IPS-15b (cell line): ENCODE measurements around the gene KLLN.
"Not testable (repeated sequence)": the region's sequence is repeated elsewhere in the genome, so short reads cannot be mapped to it uniquely, and the experiment has no call there.

Source experiments
- H3K27me3 ChIP-seq: one replicate; pipeline ENCODE4 v1.6.1; 2013; ENCODE audit warnings: low read length; ENCODE audit not compliant: control insufficient read depth, insufficient read depth
- H3K36me3 ChIP-seq: one replicate; pipeline ENCODE4 v1.6.1; 2013; ENCODE audit warnings: low read length; ENCODE audit not compliant: control insufficient read depth, insufficient read depth
- H3K4me1 ChIP-seq: one replicate; pipeline ENCODE4 v1.6.1; 2013; ENCODE audit warnings: mild to moderate bottlenecking, low read length; ENCODE audit not compliant: control insufficient read depth, insufficient read depth
- H3K4me3 ChIP-seq: one replicate; pipeline ENCODE4 v1.5.1; 2013; ENCODE audit warnings: low read depth, low read length
- H3K9ac ChIP-seq: one replicate; pipeline ENCODE4 v1.6.1; 2013; ENCODE audit warnings: low read depth, mild to moderate bottlenecking, low read length
- H3K9me3 ChIP-seq: one replicate; pipeline ENCODE4 v1.6.1; 2013; ENCODE audit warnings: mild to moderate bottlenecking, low read length; ENCODE audit not compliant: control insufficient read depth, insufficient read depth

The KLLN gene, protein sequence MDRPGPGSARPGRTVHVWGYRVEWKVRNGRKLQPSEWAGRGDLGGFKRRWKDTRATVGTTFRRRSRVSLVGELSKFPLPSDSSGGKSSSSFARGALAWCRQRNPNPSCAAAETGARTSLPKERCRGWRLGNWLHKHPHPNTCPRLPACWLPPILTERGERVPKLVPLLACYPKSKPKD

DNA sequence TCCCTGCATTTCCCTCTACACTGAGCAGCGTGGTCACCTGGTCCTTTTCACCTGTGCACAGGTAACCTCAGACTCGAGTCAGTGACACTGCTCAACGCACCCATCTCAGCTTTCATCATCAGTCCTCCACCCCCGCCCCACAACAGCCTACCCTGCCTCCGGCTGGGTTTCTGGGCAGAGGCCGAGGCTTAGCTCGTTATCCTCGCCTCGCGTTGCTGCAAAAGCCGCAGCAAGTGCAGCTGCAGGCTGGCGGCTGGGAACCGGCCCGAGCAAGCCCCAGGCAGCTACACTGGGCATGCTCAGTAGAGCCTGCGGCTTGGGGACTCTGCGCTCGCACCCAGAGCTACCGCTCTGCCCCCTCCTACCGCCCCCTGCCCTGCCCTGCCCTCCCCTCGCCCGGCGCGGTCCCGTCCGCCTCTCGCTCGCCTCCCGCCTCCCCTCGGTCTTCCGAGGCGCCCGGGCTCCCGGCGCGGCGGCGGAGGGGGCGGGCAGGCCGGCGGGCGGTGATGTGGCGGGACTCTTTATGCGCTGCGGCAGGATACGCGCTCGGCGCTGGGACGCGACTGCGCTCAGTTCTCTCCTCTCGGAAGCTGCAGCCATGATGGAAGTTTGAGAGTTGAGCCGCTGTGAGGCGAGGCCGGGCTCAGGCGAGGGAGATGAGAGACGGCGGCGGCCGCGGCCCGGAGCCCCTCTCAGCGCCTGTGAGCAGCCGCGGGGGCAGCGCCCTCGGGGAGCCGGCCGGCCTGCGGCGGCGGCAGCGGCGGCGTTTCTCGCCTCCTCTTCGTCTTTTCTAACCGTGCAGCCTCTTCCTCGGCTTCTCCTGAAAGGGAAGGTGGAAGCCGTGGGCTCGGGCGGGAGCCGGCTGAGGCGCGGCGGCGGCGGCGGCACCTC is at the start of gene KLLN, which contains the start of gene PTEN:
Gene KLLN, minus strand, starts transcription at position 481 of the 891 bp plus-strand sequence. CDS start 1,046 bp downstream, outside the sequence.
Gene PTEN, plus strand, starts transcription at position 573 of the 891 bp plus-strand sequence. CDS start 845 bp downstream, outside the sequence.
- Histone ChIP-seq H3K4me1 (peaks cover 12% of the 10 kb centered on the region), H3K4me3 (peak within 1 kb of the TSS; percentile 98), H3K36me3 (no peaks in the 10 kb centered on the region), H3K9ac (peak within 1 kb of the TSS; percentile 81), H3K9me3 (no peaks in the 10 kb centered on the region), H3K27me3 (peaks cover 6% of the 10 kb centered on the region)

DNA sequence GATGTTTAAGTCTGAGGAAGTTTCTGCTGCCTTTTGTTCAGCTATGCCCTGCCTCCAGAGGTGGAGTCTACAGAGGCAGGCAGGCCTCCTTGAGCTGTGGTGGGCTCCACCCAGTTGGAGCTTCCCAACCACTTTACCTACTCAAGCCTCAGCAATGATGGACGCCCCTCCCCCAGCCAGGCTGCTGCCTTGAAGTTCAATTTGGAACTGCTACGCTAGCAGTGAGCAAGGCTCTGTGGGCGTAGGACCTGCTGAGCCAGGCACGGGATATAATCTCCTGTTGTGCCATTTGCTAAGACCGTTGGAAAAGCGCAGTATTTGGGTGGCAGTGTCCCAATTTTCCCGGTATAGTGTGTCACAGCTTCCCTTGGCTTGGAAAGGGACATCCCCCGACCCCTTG is 40.1 kb upstream of the KLLN start:
- H3K27me3 ChIP-seq, H3K9ac ChIP-seq, H3K4me1 ChIP-seq, H3K4me3 ChIP-seq, H3K9me3 ChIP-seq, H3K36me3 ChIP-seq: not testable (repeated sequence)

DNA sequence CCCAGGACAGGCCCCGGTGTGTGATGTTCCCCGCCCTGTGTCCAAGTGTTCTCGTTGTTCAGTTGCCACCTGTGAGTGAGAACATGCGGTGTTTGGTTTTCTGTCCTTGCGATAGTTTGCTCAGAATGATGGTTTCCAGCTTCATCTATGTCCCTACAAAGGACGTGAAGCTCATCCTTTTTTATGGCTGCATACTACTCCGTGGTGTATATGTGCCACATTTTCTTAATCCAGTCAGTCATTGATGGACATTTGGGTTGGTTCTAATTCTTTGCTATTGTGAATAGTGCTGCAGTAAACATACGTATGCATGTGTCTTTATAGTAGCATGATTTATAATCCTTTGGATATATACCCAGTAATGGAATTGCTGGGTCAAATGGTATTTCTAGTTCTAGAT is 34.6 kb upstream of the KLLN start:
- H3K36me3 ChIP-seq, H3K9me3 ChIP-seq, H3K4me3 ChIP-seq, H3K4me1 ChIP-seq, H3K27me3 ChIP-seq, H3K9ac ChIP-seq: not testable (repeated sequence)

DNA sequence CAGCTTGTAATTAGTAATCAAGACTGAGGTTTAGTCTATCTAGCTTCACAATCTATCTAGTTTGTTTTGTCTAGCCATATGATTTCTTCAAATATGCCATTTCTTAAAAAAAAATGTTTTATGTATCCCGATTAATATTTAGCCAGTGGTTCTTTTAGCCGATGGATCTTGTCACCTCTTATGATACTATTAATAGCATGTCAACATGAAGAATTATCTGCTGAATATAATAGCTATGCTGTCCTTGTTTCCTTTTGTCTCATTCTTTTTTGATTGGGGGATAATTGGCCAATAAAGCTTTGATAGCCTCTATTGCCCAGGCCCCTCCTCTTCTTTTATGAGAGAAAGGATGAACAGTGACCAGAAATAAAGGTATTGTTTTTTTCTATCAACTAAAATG is 32.9 kb upstream of the KLLN start:
- Histone ChIP-seq H3K9ac (no peak overlapping the region), H3K9me3 (no peaks in the 10 kb centered on the region), H3K4me3 (no peak overlapping the region), H3K27me3 (no peaks in the 10 kb centered on the region), H3K36me3 (no peaks in the 10 kb centered on the region), H3K4me1 (no peaks in the 10 kb centered on the region)

DNA sequence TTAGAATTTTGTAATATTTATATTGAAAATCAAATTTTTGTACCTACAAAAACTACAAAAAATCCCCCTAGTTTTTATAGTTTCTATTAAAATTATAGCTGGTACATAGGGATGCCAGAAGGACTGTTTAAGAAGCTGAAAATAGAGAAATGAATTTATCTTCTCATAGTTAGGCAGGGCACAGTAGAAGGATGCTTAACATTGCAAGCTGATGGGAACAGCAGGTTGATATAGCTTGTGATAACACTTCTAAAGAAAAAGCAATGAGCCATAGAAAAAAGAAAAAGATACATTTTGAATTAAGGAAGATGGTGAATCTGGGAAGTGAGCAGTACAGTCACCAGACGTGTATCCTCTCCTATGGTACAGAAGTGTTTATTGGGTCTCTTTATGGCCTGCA is 32.1 kb upstream of the KLLN start:
- Histone ChIP-seq H3K4me1 (no peaks in the 10 kb centered on the region), H3K9me3 (no peaks in the 10 kb centered on the region), H3K27me3 (no peaks in the 10 kb centered on the region), H3K36me3 (no peaks in the 10 kb centered on the region), H3K4me3 (no peak overlapping the region), H3K9ac (no peak overlapping the region)

DNA sequence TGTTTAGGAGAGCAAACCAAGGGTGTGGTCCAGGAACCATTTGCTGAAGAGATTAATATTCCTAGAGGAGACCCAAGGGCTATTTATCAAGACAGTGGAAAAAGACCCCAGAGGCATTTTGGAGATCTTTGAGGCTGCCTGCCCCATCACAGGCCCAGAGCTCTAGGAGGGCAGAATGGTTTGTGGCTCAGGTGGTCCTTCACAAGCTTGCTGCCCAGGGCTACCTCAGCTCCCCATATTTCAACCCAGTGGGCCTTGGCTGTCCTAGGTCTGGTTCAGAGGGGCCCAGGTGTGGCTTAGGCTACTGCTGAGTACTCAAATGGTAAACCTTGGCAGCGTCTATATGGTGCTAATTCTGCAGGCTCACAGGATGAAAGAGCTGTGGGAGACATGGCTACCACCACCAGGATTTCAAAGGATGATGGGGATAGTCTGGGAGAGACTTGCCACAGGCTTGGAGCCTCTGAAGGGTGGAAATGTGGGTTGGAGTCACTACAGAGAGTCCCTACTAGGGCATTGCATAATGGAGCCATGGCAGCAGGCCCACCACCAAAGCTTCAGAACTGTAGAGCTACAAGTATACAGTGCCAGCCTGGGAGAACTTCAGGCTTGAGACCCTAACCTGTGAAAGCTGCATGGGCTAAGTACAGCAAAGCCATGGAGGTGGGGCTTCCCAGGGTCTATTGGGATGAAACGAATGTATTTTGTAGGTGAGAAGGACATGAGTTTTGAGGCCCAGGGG is 24.4 kb upstream of the KLLN start:
- H3K4me3 ChIP-seq = no peak overlapping the region
- H3K4me1 ChIP-seq = no peaks in the 10 kb centered on the region
- no peak overlapping the region for H3K9ac ChIP-seq
- no peaks in the 10 kb centered on the region for H3K9me3 ChIP-seq
- H3K36me3 ChIP-seq = peaks cover 6% of the 10 kb centered on the region
- H3K27me3 ChIP-seq = no peaks in the 10 kb centered on the region

DNA sequence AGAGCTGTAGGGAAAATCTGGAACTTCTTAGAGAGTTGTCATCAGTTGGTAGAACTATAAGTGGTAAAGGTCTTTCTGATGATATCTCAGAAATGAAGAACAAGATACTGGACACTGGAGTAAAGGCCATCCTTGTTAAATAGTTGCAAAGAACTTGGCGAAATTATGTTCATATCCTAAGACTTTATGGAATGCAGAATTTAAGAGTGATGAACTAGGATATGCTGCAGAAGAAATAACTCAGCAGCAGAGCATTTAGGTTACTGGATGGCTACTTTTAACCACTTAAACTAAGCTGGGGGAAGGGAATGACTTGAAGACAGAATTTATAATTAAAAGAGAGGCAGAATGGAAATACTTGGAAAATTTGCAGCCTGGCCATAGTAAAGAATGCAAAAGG is 23.8 kb upstream of the KLLN start:
- H3K9me3 ChIP-seq = no peaks in the 10 kb centered on the region
- H3K4me3 ChIP-seq = no peak overlapping the region
- no peak overlapping the region for H3K9ac ChIP-seq
- H3K27me3 ChIP-seq = no peaks in the 10 kb centered on the region
- no peaks in the 10 kb centered on the region for H3K4me1 ChIP-seq
- H3K36me3 ChIP-seq = peaks cover 6% of the 10 kb centered on the region

DNA sequence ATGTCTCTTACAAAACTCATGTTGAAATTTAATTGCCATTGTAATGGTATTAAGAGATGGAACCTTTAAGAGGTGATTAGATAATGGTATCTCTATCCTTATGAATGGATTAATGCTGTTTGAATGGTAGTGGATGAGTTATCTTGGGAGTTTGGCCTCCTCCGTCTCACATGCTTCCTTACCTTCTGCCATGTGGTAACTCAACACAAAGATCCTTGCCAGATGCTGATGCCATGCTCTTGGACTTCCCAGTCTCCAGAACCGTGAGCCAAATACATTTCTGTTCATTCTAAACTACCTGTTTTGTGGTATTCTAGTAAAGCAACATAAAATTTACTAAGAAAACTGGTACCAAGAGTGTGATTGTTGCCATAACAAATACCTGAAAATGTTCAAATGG is 23.3 kb upstream of the KLLN start:
- no peaks in the 10 kb centered on the region for H3K9me3 ChIP-seq
- H3K27me3 ChIP-seq = no peaks in the 10 kb centered on the region
- no peak overlapping the region for H3K9ac ChIP-seq
- H3K36me3 ChIP-seq = peaks cover 6% of the 10 kb centered on the region
- no peaks in the 10 kb centered on the region for H3K4me1 ChIP-seq
- no peak overlapping the region for H3K4me3 ChIP-seq

DNA sequence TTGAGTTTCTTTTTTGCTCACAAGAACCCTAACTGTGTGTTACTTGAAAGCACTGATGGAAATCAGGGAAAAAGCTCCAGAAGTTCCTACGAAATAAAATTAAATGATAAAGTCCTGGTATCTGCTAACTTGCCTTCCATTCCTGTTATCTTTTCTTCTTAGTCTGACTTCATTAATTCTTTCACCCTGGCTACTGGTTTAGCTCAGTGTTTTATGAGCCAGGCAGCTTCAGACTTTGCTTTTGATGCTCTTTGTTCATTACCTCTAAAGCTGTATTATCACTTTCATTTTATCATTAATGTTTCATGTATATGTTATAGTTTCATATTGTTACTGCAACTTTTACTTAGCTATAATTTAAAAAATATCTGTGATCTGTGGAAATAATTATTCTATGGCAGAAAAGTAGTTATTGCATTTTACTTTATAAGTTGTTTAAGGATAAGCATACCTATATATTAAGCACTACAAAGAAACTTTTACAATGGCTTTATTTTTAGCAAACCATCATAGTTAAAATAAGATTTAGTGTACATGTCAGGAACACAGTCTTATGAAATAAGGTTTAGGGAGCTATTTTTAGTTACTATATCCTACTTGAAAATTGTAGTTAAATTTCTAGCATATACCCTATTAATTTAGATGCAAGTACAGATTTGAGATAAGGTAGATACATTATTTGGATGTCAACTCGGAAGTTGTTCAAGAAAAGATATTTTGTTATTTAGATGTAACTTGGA is 19.4 kb upstream of the KLLN start:
- peaks cover 1% of the 10 kb centered on the region for H3K36me3 ChIP-seq
- H3K9ac ChIP-seq = no peak overlapping the region
- no peaks in the 10 kb centered on the region for H3K27me3 ChIP-seq
- no peak overlapping the region for H3K4me3 ChIP-seq
- no peaks in the 10 kb centered on the region for H3K4me1 ChIP-seq
- H3K9me3 ChIP-seq = no peaks in the 10 kb centered on the region

DNA sequence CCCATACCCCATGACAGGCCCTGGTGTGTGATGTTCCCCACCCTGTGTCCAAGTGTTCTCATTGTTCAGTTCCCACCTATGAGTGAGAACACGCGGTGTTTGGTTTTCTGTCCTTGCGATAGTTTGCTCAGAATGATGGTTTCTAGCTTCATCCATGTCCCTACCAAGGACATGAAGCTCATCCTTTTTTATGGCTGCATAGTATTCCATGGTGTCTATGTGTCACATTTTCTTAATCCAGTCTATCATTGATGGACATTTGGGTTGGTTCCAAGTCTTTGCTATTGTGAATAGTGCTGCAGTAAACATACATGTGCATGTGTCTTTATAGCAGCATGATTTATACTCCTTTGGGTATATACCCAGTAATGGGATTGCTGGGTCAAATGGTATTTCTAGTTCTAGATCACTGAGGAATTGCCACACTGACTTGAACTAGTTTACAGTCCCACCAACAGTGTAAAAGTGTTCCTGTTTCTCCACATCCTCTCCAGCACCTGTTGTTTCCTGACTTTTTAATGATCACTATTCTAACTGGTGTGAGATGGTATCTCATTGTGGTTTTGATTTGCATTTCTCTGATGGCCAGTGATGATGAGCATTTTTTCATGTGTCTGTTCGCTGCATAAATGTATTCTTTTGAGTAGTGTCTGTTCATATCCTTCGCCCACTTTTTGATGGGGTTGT is 18.2 kb upstream of the KLLN start:
- H3K27me3 ChIP-seq, H3K9me3 ChIP-seq, H3K4me1 ChIP-seq, H3K4me3 ChIP-seq, H3K36me3 ChIP-seq, H3K9ac ChIP-seq: not testable (repeated sequence)

DNA sequence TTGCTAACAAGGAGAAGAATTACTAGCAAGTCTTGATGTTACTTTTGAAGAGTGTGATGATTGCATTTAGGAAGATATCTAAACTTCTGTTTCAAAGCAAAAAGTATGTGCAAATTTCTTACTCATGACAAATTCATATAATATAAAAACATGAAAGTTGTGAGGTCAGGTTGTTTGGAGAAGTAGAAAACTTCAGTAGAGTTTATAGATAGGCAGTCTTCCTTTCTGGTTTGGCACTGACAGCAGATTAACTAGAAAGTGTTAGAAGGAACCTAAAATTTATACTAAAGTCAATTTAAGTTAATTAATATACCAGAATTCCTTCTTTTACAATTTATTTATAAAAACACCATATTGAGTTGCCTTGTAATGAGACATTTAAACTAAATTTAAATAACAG is 17.0 kb upstream of the KLLN start:
- Histone ChIP-seq H3K4me3 (no peak overlapping the region), H3K27me3 (no peaks in the 10 kb centered on the region), H3K36me3 (no peaks in the 10 kb centered on the region), H3K4me1 (no peaks in the 10 kb centered on the region), H3K9me3 (no peaks in the 10 kb centered on the region), H3K9ac (no peak overlapping the region)
